Osteocyte (in vitro differentiated cells): ENCODE data around the gene RALGPS2. TPM values are rescaled to one million over a fixed set of nuclear protein-coding genes. Genes with fewer than 3 reads are reported as not detected.

ENCODE experiments used
- DNase-seq: peaks from one replicate; pipeline ENCODE4 v3.0.0; 2021; ENCODE audit warnings: mixed read lengths; ENCODE audit not compliant: unreplicated experiment; ENCODE audit errors: extremely low spot score
- H3K27ac Mint-ChIP-seq: one replicate; pipeline ENCODE4 v1.8.0; 2021; ENCODE audit warnings: mild to moderate bottlenecking, mixed read lengths; ENCODE audit not compliant: unreplicated experiment
- H3K27me3 Mint-ChIP-seq: one replicate; pipeline ENCODE4 v1.8.0; 2021; ENCODE audit warnings: mixed read lengths; ENCODE audit not compliant: unreplicated experiment
- H3K36me3 Mint-ChIP-seq: one replicate; pipeline ENCODE4 v1.8.0; 2021; ENCODE audit warnings: mixed read lengths; ENCODE audit not compliant: unreplicated experiment
- H3K4me1 Mint-ChIP-seq: one replicate; pipeline ENCODE4 v1.8.0; 2021; ENCODE audit warnings: mixed read lengths; ENCODE audit not compliant: unreplicated experiment
- H3K4me3 Mint-ChIP-seq: one replicate; pipeline ENCODE4 v1.8.0; 2021; ENCODE audit warnings: mild to moderate bottlenecking, moderate library complexity, mixed read lengths; ENCODE audit not compliant: unreplicated experiment
- H3K9me3 Mint-ChIP-seq: one replicate; pipeline ENCODE4 v1.8.0; 2021; ENCODE audit warnings: mixed read lengths; ENCODE audit not compliant: unreplicated experiment
- CTCF ChIP-seq: fragments of 200-600 bp; sonication (generic); IDR thresholded peaks from 2 replicates; pipeline ENCODE4 v1.5.0; 2021; ENCODE audit warnings: antibody characterized with exemption, mild to moderate bottlenecking, moderate library complexity
- total RNA-seq: library from RNA; stranded (reverse); gene quantifications from 2 replicates; pipeline ENCODE4 v1.2.1, GENCODE V29; 2021

RALGPS2 gene
- total RNA-seq, 1 donor from 2014 or later, result 6.5 TPM

DNA sequence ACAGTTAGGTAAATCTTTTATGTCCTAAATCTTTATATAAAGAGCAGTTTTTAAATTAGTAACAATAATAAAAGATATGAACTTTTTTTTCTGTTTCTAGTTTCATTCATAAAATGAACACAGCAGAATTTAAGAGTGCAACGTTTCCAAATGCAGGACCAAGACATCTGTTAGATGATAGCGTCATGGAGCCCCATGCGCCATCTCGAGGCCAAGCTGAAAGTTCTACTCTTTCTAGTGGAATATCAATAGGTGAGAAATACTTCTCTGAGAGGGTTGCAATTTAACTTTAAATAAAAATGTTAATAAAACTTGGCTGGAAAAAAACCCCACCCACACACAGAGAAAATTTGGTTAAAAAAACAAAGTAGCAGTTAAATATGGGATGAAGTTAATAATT lies 160.8 kb downstream of the RALGPS2 start:
- Mint-ChIP-seq H3K4me1 (no peaks in the 10 kb centered on the region), H3K27ac (no peak overlapping the region), H3K36me3 (peaks cover 6% of the 10 kb centered on the region), H3K27me3 (no peaks in the 10 kb centered on the region), H3K4me3 (no peak overlapping the region), H3K9me3 (no peaks in the 10 kb centered on the region)
- TF ChIP-seq CTCF, result no peak
- no peak for DNase-seq

DNA sequence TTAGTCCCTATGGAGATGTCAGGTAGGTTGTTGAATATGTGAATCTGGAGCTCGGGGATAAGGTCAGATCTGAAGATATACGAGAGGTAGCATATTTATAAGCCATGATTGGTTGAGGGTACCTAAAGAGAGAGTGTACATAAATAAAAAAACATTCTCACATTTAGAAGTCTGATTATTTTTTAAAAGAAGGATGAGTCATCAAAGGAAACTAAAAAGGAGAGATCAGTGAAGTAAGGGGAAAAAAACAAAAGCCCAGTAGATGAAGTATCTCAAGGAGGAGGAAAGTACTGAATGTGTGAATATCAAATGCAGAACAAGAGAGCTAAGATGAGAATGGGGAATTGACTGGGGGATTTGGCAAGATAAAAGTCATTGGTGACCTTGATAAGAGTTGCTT lies 161.5 kb downstream of the RALGPS2 start:
- H3K4me1 Mint-ChIP-seq, result no peaks in the 10 kb centered on the region
- H3K27ac Mint-ChIP-seq, result no peak overlapping the region

DNA sequence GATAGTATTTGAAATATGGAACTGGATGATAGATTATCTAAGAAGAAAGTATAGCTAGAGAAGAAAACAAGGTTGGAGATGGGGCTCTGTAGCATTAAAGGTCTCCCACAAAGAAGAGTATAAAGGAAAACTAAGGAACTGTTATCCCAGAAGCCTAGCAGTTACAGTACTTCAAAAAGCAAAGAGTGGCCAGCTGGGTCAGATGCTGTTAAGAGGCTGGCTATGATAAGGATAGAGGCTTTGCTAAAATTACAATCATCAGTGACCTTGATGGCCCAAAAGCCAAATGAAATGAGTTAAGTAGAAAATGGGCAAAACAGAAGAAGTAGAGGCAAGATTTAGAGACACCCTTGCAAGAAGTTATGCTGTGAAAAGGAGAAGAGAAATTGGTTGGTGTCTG lies 170.9 kb downstream of the RALGPS2 start:
- Mint-ChIP-seq H3K4me1 (no peaks in the 10 kb centered on the region), H3K27ac (no peak overlapping the region), H3K9me3 (peaks cover 7% of the 10 kb centered on the region), H3K36me3 (peaks cover 12% of the 10 kb centered on the region), H3K4me3 (no peak overlapping the region), H3K27me3 (no peaks in the 10 kb centered on the region)
- no peak for TF ChIP-seq CTCF
- DNase-seq, result no peak

More for the DNA sequence above, 161.5 kb downstream of the RALGPS2 start:
- Mint-ChIP-seq H3K27me3 (no peaks in the 10 kb centered on the region), H3K4me3 (no peak overlapping the region), H3K9me3 (no peaks in the 10 kb centered on the region), H3K36me3 (peaks cover 6% of the 10 kb centered on the region)
- no peak for DNase-seq
- TF ChIP-seq CTCF, result no peak

DNA sequence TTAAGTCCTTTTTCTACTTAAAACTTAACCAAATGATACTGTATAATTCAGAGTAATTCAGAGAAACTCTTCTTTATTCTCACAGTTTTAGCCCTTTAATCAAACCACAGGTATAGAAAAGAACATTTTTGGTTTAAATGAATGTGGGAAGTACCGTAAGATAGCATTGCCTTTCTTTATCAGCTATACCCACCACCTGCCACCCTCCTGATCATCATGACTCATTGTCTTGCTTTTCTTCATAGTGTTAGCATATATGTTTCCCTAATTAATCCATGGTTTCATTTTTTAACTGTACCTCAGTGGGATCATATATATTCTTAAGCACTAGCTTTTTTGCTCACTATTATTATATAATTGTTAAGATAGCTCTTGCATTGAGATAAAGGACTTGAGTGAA lies 173.4 kb downstream of the RALGPS2 start:
- H3K36me3 Mint-ChIP-seq, result peaks cover 12% of the 10 kb centered on the region
- no peaks in the 10 kb centered on the region for H3K4me1 Mint-ChIP-seq
- TF ChIP-seq CTCF, result no peak
- H3K9me3 Mint-ChIP-seq, result peaks cover 7% of the 10 kb centered on the region
- no peak for DNase-seq
- H3K27me3 Mint-ChIP-seq, result no peaks in the 10 kb centered on the region
- H3K4me3 Mint-ChIP-seq, result no peak overlapping the region
- no peak overlapping the region for H3K27ac Mint-ChIP-seq

GRCh38 chr1:178899402-178899801 lies 174.4 kb downstream of the RALGPS2 start:
- Mint-ChIP-seq H3K36me3 (peaks cover 8% of the 10 kb centered on the region), H3K4me1 (no peaks in the 10 kb centered on the region), H3K27ac (no peak overlapping the region), H3K4me3 (no peak overlapping the region), H3K9me3 (peaks cover 14% of the 10 kb centered on the region), H3K27me3 (no peaks in the 10 kb centered on the region)
- DNase-seq, result no peak
- TF ChIP-seq CTCF, result no peak
